ENCODE measurements around the gene LETMD1.
"Not testable (repeated sequence)": the region's sequence is repeated elsewhere in the genome, so short reads cannot be mapped to it uniquely, and the experiment has no call there.

Gene LETMD1

DNA sequence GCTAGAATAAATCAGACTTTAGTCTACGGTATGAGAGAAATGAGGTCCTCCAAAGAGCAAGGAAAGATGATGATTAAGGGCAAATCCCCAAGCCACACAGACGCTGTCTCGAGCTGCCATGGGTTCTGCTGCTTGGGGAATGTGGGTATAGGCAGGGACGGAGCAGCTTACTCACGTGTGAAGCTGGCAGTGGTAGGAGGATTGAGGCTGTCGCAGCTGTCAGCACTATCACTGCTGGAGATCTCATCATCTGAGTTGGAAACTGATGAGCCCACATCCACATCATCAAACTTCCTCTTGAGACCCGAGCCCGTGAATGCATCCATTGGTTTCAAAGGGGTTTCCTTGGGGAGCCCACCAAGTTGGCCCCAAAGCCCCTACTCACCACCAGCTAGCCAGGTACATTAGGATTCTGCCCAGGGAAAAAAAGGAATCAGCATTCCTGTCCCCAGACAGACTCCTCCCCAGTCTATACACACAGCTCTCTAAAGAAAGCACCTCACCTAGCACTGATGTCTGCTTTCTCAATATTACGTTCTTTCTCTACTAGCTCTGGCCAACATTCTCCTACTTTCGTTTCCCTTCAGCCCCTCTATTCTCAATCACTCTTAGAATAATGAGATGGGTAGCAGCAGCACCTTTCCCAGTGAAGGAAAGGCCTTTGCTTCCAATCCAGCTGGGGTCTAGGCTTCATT is 28.3 kb downstream of the LETMD1 start:
- in situ Hi-C loops (cut with HindIII; ENCODE audit: low sequenced_read_pairs), result no loop called here

DNA sequence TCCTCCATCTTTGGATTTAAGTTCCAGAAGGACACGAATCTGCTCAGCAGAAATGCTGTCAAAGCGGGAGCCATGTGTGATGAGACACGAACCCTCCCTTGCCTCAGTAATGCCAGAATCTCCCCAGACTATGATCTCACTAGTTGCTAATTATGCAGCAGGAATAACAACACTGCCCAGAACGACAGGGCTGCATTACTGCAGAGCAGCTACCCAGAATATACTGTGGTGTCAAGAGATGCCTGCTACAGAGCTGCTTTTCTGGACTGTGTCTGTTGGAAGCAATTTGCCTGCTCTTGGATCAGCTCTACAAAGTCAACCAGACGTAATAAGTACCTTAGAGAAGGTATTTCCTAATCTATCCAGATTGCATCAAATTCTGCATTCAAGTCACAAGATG is 29.8 kb downstream of the LETMD1 start:
- in situ Hi-C loops (cut with HindIII; ENCODE audit: low sequenced_read_pairs), result no loop called here

DNA sequence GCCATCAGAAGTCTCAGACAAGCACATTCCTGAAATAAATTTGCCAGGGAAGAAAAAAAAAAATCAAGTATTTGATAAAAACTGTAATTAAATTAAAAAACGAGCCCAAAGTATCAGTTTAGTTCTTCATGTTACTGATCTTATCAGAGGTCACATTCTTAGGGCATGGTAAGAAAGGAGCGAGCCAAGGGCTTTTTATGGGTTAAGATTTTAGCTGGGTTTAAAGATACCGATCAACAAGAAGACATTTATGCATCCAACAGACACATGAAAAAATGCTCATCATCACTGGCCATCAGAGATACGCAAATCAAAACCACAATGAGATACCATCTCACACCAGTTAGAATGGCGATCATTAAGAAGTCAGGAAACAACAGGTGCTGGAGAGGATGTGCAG is 30.2 kb downstream of the LETMD1 start:
- in situ Hi-C loops (cut with HindIII; ENCODE audit: low sequenced_read_pairs), result not testable (repeated sequence)

DNA sequence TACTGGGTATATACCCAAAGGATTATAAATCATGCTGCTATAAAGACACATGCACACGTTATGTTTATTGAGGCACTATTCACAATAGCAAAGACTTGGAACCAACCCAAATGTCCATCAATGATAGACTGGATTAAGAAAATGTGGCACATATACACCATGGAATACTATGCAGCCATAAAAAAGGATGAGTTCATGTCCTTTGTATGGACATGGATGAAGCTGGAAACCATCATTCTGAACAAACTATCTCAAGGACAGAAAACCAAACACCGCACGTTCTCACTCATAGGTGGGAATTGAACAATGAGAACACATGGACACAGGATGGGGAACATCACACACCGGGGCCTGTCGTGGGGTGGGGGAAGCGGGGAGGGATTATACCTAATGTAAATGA is 30.7 kb downstream of the LETMD1 start:
- in situ Hi-C loops (cut with HindIII; ENCODE audit: low sequenced_read_pairs), result not testable (repeated sequence)

DNA sequence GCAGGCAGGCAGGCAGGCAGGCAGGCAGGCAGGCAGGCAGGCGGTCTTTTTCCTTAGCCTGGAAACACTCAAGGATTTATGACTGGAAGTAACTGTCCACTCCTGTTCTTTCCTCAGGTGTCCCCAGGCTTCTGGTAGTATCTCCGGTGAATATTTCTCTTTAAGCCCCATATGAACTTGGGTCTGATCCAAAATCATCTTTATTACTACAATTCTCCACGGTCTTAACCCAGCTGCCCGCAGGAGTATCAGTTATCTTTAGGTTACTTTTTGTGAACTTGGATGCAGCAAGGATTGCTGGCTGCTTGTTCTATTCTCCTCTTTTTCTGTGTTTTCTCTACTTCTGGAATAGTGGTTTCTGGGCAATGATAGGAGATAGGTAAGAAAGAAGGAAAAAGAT is 32.0 kb downstream of the LETMD1 start:
- in situ Hi-C loops (cut with HindIII; ENCODE audit: low sequenced_read_pairs), result no loop called here

DNA sequence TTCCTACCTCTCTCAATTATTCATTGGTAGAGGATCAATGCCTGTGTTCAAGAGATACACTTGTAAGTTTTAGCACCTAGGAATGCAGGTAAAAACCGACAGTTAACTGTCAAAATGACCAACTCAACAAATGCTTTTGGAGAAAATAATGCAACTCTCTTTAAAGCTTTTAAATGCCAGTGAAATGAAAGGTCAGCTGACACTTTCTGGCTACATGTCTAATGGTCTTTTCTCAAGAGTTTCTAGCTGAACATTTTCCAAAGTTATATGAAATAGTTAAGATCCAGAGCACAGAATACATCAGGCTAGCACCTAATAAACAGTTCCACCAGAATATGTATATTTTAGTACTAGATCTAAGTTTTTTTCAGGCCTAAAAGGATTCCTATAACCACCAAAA is 33.3 kb downstream of the LETMD1 start:
- in situ Hi-C loops (cut with HindIII; ENCODE audit: low sequenced_read_pairs), result no loop called here

DNA sequence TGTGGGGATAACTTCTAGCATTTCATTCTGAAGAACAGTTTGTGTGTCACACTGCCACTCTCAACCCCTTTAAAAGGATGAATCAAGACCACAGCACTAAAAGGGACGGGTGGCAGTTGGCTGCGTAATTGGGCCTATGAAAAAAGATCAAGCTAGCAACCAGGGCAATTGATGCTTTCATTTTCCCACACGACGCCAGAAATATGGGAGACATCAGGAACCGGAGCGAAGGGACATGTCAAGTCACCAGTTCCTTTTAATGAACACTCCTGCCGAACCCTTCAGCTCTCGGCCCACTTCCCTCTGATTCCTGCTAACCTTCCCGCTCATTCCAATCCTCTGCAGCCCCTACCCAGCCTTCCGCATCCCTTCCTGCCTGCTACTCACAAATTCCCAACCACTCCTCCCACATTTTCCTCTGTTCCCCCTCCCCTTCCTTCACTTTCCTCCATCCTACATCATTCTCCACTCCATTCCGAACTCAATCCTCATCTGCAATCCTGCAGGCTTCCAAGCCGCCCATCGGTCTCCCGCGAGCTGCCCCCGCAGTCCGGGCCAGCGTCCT is 34.5 kb downstream of the LETMD1 start:
- in situ Hi-C loops (cut with HindIII; ENCODE audit: low sequenced_read_pairs), result no loop called here

DNA sequence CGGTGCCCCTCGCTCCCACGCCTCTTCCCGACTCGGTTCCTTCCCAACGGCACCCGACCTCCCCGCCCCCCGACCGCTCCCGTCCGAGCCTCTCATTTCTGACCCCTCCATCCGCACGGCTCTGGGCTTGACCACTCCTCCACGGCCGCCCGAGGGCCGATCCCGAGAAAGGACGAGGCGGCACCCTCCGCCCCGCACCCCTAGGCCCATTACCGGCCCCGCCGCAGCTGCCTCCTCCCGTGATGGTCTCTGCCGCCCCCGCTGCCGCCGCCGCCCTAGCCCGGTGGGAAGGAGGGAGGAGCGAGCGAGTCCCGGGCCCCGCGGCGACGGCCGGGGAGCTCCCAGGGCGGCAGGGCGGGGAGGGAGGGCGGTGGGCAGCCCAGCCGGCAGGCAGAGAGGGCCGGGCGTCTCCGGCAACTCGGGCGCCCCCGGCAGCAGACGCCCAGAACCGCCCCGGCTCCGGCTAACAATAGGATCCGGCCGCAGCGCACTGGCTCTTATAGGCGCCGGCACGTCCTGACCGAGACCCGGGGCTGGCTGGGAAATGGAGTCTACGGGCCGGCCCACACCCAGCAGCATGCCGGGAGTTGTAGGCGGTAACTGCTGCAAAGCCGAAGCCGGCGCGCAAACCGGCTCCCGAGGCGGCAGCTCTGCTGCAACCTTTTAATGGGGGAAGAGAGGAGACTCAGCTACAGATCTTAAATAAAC is 35.2 kb downstream of the LETMD1 start, which contains the start of gene CSRNP2:
CSRNP2 (minus strand) TSS at position 471 of the 708 bp plus-strand sequence. CDS start 7,035 bp downstream, outside the sequence.
- in situ Hi-C loops (cut with HindIII; ENCODE audit: low sequenced_read_pairs), result no loop called here

DNA sequence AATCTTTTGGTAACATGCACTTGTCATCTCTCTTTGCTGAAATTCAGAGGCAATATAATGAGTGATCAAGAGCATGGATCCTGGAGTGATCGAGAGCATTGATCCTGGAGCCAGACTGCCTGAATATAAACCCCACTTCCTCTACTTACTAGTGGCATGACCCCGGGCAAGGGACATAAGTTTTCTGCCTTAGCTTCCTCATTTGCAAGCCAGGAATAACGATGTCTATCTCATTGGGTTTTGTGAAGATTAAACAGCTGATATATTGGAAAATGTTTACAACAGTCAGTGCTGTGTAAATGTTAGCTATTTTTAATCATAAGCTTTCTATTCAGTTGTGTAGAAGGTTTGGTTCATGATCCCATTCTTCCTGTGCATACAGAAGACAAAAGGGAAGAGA is 37.6 kb downstream of the LETMD1 start:
- in situ Hi-C loops (cut with HindIII; ENCODE audit: low sequenced_read_pairs), result no loop called here

DNA sequence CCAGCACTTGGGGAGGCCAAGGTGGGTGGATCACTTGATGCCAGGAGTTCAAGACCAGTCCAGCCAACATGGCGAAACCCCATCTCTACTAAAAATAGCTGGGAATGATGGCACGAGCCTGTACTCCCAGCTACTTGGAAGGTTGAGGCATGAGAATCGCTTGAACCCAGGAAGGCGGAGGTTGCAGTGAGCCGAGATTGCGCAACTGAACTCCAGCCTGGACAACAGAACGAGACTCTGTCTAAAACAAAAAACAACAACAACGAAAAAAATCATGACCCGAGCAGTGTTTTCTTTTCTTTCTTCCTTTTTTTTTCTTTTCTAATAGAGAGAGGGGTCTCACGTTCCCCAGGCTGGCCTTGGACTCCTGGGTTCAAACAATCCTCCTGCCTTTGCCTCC is 38.8 kb downstream of the LETMD1 start:
- in situ Hi-C loops (cut with HindIII; ENCODE audit: low sequenced_read_pairs), result no loop called here

DNA sequence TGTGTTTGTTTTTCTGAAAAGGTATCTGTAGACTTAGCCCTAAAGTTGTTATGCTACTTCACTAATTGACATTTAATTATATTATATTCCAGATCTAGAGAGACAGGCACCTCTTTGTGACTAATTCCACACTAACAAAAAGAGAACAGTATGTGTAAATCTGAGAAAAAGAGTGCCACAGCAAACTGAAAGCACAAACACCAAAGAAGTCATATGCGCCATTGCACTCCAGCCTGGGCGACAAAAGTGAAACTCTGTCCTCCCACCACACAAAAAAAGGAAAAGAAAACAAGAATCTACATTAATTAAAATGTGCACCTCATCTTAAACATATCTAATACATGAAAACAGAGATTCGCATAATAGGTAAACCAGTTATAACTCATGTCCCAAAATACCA is 39.7 kb downstream of the LETMD1 start:
- in situ Hi-C loops (cut with HindIII; ENCODE audit: low sequenced_read_pairs), result no loop called here

DNA sequence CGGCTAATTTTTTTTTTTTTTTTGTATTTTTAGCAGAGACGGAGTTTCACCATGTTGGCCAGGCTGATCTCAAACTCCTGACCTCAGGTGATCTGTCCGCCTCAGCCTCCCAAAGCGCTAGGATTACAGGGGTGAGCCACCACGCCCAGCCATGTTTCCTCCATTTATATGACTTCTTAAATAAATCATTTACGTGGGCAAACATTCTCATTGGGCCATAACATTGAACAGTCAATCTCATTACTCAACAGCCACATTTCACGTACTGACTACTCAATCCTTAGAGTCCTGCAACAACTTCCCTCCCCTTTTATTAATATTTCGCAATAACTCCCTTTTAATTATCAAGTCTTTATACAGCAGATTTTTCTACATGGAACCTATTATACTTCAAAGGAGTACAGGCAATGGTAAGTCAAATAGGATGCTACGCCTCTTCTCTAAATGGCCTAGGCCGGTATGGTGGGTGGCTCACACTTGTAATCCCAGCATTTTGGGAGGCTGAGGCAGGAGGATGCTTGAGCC is 42.6 kb downstream of the LETMD1 start:
- in situ Hi-C loops (cut with HindIII; ENCODE audit: low sequenced_read_pairs), result no loop called here

DNA sequence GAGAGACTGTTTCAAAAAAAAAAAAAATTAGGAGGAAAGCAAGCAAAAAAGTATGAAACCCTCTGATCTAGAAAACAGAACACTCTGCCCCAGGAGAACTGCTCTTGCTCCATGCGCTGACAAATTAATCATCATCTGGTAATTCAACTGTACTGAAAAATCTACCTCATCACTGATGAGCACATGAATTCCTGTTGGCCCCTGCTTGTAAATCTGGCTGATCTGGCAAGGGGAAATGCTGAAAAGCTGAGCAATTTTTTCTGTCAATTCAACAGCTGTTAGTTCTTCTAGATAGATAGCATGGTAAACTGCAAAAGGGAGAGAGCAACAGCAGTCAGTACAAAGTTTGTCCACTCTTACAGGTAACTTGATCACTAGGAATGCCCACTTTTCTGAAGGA is 50.5 kb downstream of the LETMD1 start:
- in situ Hi-C loops (cut with HindIII; ENCODE audit: low sequenced_read_pairs), result no loop called here

DNA sequence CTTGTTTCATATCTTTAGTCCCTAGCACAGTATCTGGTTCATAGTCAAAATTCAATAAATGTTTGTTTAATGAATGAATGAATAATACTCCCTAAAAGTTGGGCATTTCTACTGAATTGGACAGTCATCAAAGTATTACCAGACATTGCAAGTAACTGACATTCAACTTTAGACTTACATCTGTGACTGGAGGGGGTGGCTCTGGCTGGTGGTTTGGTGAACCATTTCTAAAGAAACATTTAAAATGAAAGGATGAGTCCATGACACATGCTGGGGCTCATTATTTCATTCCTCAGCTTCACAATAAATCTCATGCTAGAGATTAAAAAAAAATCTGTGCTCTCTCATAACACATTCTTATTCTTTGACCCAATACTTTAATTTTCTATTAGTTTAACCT is 55.9 kb downstream of the LETMD1 start:
- in situ Hi-C loops (cut with HindIII; ENCODE audit: low sequenced_read_pairs), result no loop called here

DNA sequence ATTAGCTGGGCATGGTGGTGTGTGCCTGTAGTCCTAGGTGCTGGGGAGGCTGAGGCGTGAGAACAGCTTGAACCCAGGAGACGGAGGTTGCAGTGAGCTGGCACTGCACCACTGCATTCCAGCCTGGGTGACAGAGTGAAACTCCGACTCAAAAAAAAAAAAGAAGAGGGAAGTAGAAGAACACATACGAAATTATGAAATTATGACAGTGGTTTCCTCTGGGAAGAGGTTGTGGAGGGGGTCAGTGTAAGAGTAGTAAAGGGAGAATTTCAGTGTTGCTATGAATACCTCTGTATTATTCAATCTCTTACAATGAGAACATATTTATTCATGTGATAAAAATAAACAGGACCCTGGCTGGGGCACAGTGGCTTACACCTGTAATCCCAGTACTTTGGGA is 60.0 kb downstream of the LETMD1 start:
- in situ Hi-C loops (cut with HindIII; ENCODE audit: low sequenced_read_pairs), result no loop called here
